ENCODE results near the gene SCAMP2. TPM values are rescaled to one million over a fixed set of nuclear protein-coding genes. Genes with fewer than 3 reads are reported as not detected.

SCAMP2 gene
- total RNA-seq, 1 experiment from 2014 or later, result 50.2 TPM

DNA sequence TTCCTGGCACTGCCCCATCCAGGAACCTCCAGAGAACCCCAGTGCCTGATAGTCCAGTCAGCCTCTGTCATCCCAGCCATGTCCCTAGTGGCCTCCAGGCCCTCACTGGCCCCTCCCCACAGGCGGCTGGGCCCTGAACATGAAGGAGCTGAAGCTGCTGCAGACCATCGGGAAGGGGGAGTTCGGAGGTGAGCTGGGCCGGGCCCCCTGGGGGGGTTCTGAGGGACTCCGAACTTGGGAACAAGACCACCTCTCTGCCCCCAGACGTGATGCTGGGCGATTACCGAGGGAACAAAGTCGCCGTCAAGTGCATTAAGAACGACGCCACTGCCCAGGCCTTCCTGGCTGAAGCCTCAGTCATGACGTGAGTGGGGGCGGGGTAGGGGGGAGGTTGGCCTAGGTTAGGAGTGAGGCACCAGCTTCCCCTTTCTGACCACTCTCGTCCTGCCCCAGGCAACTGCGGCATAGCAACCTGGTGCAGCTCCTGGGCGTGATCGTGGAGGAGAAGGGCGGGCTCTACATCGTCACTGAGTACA lies 72.5 kb downstream of the SCAMP2 start:
- Histone ChIP-seq H3K14ac (ENCODE audit: insufficient read depth, low read length) (no peak overlapping the region), H3K9me3 (ENCODE audit: control insufficient read depth, low read depth, low read length) (no peaks in the 10 kb centered on the region), H2AK5ac (ENCODE audit: insufficient read length, low read length) (no peak overlapping the region), H3K27ac (ENCODE audit: insufficient read length, low read depth, low read length) (no peak overlapping the region), H4K5ac (ENCODE audit: insufficient read length, low read depth, low read length) (no peak overlapping the region), H2BK120ac (ENCODE audit: low read depth, low read length, poor library complexity, severe bottlenecking) (no peak overlapping the region), H4K20me1 (ENCODE audit: control insufficient read depth, insufficient read depth, insufficient read length) (no peaks in the 10 kb centered on the region), H3K4ac (ENCODE audit: low read depth, low read length) (no peak overlapping the region), H2BK12ac (ENCODE audit: insufficient read length, low read depth, low read length) (no peak overlapping the region), H3K4me1 (ENCODE audit: insufficient read depth, low read length) (no peaks in the 10 kb centered on the region), H3K79me1 (ENCODE audit: insufficient read depth, low read depth, low read length, poor library complexity, severe bottlenecking) (no peaks in the 10 kb centered on the region), H3K4me2 (ENCODE audit: insufficient read depth, insufficient read length, low read length) (no peak overlapping the region), H4K8ac (replicated peaks; ENCODE audit: insufficient read length, low read depth, low read length) (no peak overlapping the region), H2BK15ac (ENCODE audit: low read depth, low read length) (no peak overlapping the region), H3K56ac (ENCODE audit: insufficient read length, low read depth, low read length) (no peak overlapping the region), H3K18ac (ENCODE audit: insufficient read length, low read depth, low read length) (no peak overlapping the region), H2AFZ (ENCODE audit: low read length) (no peak overlapping the region), H4K91ac (ENCODE audit: insufficient read length, low read depth, low read length) (no peak overlapping the region), H3K27me3 (ENCODE audit: insufficient read depth, low read length) (no peaks in the 10 kb centered on the region), H3T11ph (ENCODE audit: low read length) (no peak overlapping the region), H3K23ac (ENCODE audit: insufficient read length, low read depth, low read length) (no peak overlapping the region), H3K9ac (ENCODE audit: extremely low read depth, insufficient read length, low read length) (no peak overlapping the region), H2BK20ac (ENCODE audit: low read depth, low read length, poor library complexity, severe bottlenecking) (no peak overlapping the region), H3K23me2 (ENCODE audit: insufficient read length, low read depth, low read length, poor library complexity, severe bottlenecking) (no peaks in the 10 kb centered on the region), H3K79me2 (ENCODE audit: insufficient read depth, low read length) (no peaks in the 10 kb centered on the region), H2BK5ac (ENCODE audit: insufficient read length, low read length) (no peak overlapping the region)
- no CpG with 5 or more reads among the region's 20 CpGs for WGBS (ENCODE audit: extremely low coverage, insufficient read length, low lambda C conversion rate)
- peaks cover 2 to 7% of the 10 kb centered on the region in 2 experiments for H3K4me1 Mint-ChIP-seq
- TF ChIP-seq, protein P1, sequence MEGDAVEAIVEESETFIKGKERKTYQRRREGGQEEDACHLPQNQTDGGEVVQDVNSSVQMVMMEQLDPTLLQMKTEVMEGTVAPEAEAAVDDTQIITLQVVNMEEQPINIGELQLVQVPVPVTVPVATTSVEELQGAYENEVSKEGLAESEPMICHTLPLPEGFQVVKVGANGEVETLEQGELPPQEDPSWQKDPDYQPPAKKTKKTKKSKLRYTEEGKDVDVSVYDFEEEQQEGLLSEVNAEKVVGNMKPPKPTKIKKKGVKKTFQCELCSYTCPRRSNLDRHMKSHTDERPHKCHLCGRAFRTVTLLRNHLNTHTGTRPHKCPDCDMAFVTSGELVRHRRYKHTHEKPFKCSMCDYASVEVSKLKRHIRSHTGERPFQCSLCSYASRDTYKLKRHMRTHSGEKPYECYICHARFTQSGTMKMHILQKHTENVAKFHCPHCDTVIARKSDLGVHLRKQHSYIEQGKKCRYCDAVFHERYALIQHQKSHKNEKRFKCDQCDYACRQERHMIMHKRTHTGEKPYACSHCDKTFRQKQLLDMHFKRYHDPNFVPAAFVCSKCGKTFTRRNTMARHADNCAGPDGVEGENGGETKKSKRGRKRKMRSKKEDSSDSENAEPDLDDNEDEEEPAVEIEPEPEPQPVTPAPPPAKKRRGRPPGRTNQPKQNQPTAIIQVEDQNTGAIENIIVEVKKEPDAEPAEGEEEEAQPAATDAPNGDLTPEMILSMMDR (conservative IDR thresholded peaks at IDR 0.05), result no peak
- no peaks in the 10 kb centered on the region for H3K9me3 Mint-ChIP-seq
- peaks cover 11 to 37% (median 34%) of the 10 kb centered on the region in 3 experiments; a peak in 5 of 7 replicates for H3K36me3 Mint-ChIP-seq (ENCODE audit: insufficient read depth in 1 of 3, low read depth in 3 of 3)
- no peaks in the 10 kb centered on the region for H3K27me3 Mint-ChIP-seq (ENCODE audit: low read depth)
- no peak overlapping the region for H3K4me3 Mint-ChIP-seq
- DNase-seq, result no peak
- H3K27ac Mint-ChIP-seq, result no peak overlapping the region
